ENCODE data around the gene PSORS1C2. TPM values are rescaled to one million over a fixed set of nuclear protein-coding genes. Genes with fewer than 3 reads are reported as not detected.

PSORS1C2 gene
- total RNA-seq, 1 donor from 2014 or later = not detected

- no peaks in the 10 kb centered on the region for H3K36me3 ChIP-seq
- no peaks in the 10 kb centered on the region for H3K9me3 ChIP-seq (replicated peaks)
- no peak for TF ChIP-seq CTCF (IDR thresholded peaks at IDR 0.05; ENCODE audit: borderline replicate concordance)
- intact Hi-C loops (cut with micrococcal nuclease) = no loop called here
- H3K27me3 ChIP-seq (ENCODE audit: low read depth) = peaks cover 13% of the 10 kb centered on the region
- H3K4me1 ChIP-seq = no peaks in the 10 kb centered on the region
- H3K4me3 ChIP-seq = no peak overlapping the region
- DNase-seq = no peak
- no peak overlapping the region for H3K27ac ChIP-seq (replicated peaks)
These were observed 31.8 kb downstream of the PSORS1C2 start for GRCh38 chr6:31107052-31107451.

GRCh38 chr6:31103136-31103535 lies 35.7 kb downstream of the PSORS1C2 start:
- Histone ChIP-seq H3K27me3 (ENCODE audit: low read depth) (peaks cover 3% of the 10 kb centered on the region), H3K27ac (replicated peaks) (no peak overlapping the region), H3K9me3 (replicated peaks) (no peaks in the 10 kb centered on the region), H3K4me3 (no peak overlapping the region), H3K4me1 (no peaks in the 10 kb centered on the region), H3K36me3 (no peaks in the 10 kb centered on the region)
- DNase-seq = no peak
- no peak for TF ChIP-seq CTCF (IDR thresholded peaks at IDR 0.05; ENCODE audit: borderline replicate concordance)
- intact Hi-C loops (cut with micrococcal nuclease) = no loop called here

GRCh38 chr6:31098449-31098938 lies 40.4 kb downstream of the PSORS1C2 start:
- peaks cover 1% of the 10 kb centered on the region for H3K27me3 ChIP-seq (ENCODE audit: low read depth)
- intact Hi-C loops (cut with micrococcal nuclease) = no loop called here
- H3K36me3 ChIP-seq = no peaks in the 10 kb centered on the region
- H3K27ac ChIP-seq (replicated peaks) = no peak overlapping the region
- H3K4me3 ChIP-seq = no peak overlapping the region
- no peak for TF ChIP-seq CTCF (IDR thresholded peaks at IDR 0.05; ENCODE audit: borderline replicate concordance)
- no peaks in the 10 kb centered on the region for H3K9me3 ChIP-seq (replicated peaks)
- no peak for DNase-seq
- peaks cover 10% of the 10 kb centered on the region for H3K4me1 ChIP-seq

GRCh38 chr6:31096656-31097055 lies 42.2 kb downstream of the PSORS1C2 start:
- Histone ChIP-seq H3K4me1 (peaks cover 11% of the 10 kb centered on the region), H3K27me3 (ENCODE audit: low read depth) (no peaks in the 10 kb centered on the region), H3K27ac (replicated peaks) (no peak overlapping the region), H3K36me3 (no peaks in the 10 kb centered on the region), H3K9me3 (replicated peaks) (no peaks in the 10 kb centered on the region), H3K4me3 (no peak overlapping the region)
- TF ChIP-seq CTCF (IDR thresholded peaks at IDR 0.05; ENCODE audit: borderline replicate concordance) = no peak
- intact Hi-C loops (cut with micrococcal nuclease) = no loop called here
- no peak for DNase-seq

- no peaks in the 10 kb centered on the region for H3K9me3 ChIP-seq (replicated peaks)
- H3K27me3 ChIP-seq (ENCODE audit: low read depth) = no peaks in the 10 kb centered on the region
- no peaks in the 10 kb centered on the region for H3K36me3 ChIP-seq
- intact Hi-C loops (cut with micrococcal nuclease) = no loop called here
- DNase-seq = no peak
- peaks cover 11% of the 10 kb centered on the region for H3K4me1 ChIP-seq
- no peak overlapping the region for H3K4me3 ChIP-seq
- H3K27ac ChIP-seq (replicated peaks) = no peak overlapping the region
- TF ChIP-seq CTCF (IDR thresholded peaks at IDR 0.05; ENCODE audit: borderline replicate concordance) = no peak
These were observed 42.7 kb downstream of the PSORS1C2 start for GRCh38 chr6:31096215-31096614.
